SK-N-MC (cell line): ENCODE measurements around the gene CAPN11.

Source experiments
- EZH2 ChIP-seq: fragments of 200-600 bp; sonication (generic); IDR thresholded peaks from one replicate; pipeline ENCODE4 v1.6.1; 2017; ENCODE audit warnings: antibody characterized with exemption
- POLR2AphosphoS5 ChIP-seq: IDR thresholded peaks from 2 replicates; pipeline ENCODE4 v1.6.1; 2012; ENCODE audit warnings: mild to moderate bottlenecking, low read depth, low read length, borderline replicate concordance

DNA sequence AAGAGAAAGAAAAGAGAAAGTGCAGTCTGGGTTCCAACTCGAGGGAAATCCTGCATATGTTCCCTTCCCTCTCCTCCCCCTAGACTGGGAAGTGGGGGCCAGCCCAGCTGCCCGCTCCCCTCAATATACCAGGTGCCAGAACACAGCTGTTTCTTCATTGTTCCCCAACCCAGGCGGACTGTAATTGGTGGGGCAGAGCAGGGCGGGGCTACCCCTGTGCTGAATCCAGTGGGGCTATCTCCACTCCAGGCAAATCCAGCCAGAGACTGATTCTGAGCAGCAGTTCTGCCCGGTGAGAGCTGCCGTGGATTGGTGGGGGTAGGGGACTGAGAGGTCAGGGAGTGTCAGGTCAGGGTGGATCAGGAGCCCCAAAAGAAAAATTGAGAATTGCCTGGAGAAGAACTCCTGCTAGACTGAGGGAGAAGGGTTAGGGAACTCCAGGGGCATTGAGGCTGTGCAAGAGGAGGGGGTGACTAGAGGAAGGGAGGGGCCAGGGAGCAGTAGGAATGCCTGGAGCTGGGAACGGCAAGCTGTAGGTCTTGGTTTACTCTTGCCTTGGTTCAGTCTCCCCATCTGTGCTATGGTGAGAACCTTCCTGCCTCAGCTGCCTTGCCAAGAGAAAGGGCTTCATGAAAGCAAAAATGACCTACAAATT lies 58.2 kb downstream of the CAPN11 start, which contains the start of gene MYMX:
- TF ChIP-seq EZH2 (no peak), POLR2AphosphoS5 (no peak)
